PC-3 (cell line): ENCODE data around the gene AFF4.

Source experiments
- CTCF ChIP-seq: fragments of 300-600 bp; sonication (generic); conservative IDR thresholded peaks from 2 replicates; pipeline ENCODE4 v1.5.1; 2017; ENCODE audit warnings: antibody characterized with exemption, low read depth, mild to moderate bottlenecking, low read length
- EZH2 ChIP-seq: fragments of 300-600 bp; sonication (generic); IDR thresholded peaks from one replicate; pipeline ENCODE4 v1.6.1; 2017; ENCODE audit warnings: antibody characterized with exemption, mild to moderate bottlenecking, low read length; ENCODE audit not compliant: unreplicated experiment

- TF ChIP-seq CTCF (no peak), EZH2 (no peak)
These were observed 15.8 kb downstream of the AFF4 start for GRCh38 chr5:132947671-132948070.
